A549 (cell line): Measurements from ENCODE around the gene NDUFV2. TPM values are rescaled to one million over a fixed set of nuclear protein-coding genes. Genes with fewer than 3 reads are reported as not detected.

Experiments used
- ATAC-seq, 2 experiments: fragments of 200-7000 bp in 1 of 2; fragments of >200 bp in 1 of 2; cut with Nextera tagmentation in 1 of 2; cut with Tn5 transposase in 1 of 2; 3 replicates each; pipeline versions ENCODE4 v1.8.0 to v1.9.1; 2018 to 2020; ENCODE audit warnings: mild to moderate bottlenecking in 1 of 2, moderate library complexity in 1 of 2
- CTCF ChIA-PET: fragments of 300-600 bp; sonication (Branson Sonifier 250); formaldehyde crosslinking; extraction: SDS; loops from one replicate; lab custom pipeline; 2021; ENCODE audit warnings: antibody characterized with exemption, inconsistent platforms; lab: Yijun Ruan, JAX
- POLR2A ChIA-PET: fragments of 350-600 bp; formaldehyde crosslinking; extraction: SDS; loops from one replicate; lab custom pipeline; 2021; ENCODE audit warnings: antibody characterized with exemption, inconsistent platforms; lab: Yijun Ruan, JAX
- DNase-seq, 2 experiments: peaks; one replicate each; pipeline versions ENCODE4 v3.0.0 to v3.0.0-alpha.2; 2011 to 2016; ENCODE audit warnings: low read depth in 1 of 2, low spot score in 1 of 2
- FAIRE-seq: peaks from 2 replicates; lab custom pipeline; 2011; peaks lifted over from hg19 to GRCh38; lab: Jason Lieb, UNC
- H3K27ac ChIP-seq, 2 experiments: fragments of >200 bp; sonication (Bioruptor Twin); formaldehyde crosslinking; 3 replicates each; pipeline ENCODE4 v1.5.1; 2016 to 2017
- H3K4me1 ChIP-seq: fragments of >200 bp; sonication (Bioruptor Twin); formaldehyde crosslinking; 3 replicates; pipeline ENCODE4 v1.6.1; 2016
- H3K4me2 ChIP-seq: fragments of >200 bp; sonication (Bioruptor Twin); formaldehyde crosslinking; 3 replicates; pipeline ENCODE4 v1.6.1; 2016
- H3K4me3 ChIP-seq: fragments of >200 bp; sonication (Bioruptor Twin); formaldehyde crosslinking; 3 replicates; pipeline ENCODE4 v1.5.1; 2016
- H3K9me3 ChIP-seq: fragments of >200 bp; sonication (Bioruptor Twin); formaldehyde crosslinking; 3 replicates; pipeline ENCODE4 v1.6.1; 2016
- ATOH8 ChIP-seq: fragments of 250-450 bp; sonication (Bioruptor Pico); IDR thresholded peaks from 2 replicates; pipeline ENCODE4 v1.5.0; 2020; ENCODE audit warnings: low read depth, mild to moderate bottlenecking, moderate library complexity
- CBX2 ChIP-seq: fragments of 200-600 bp; sonication (generic); IDR thresholded peaks from 2 replicates; pipeline ENCODE4 v1.6.1; 2016; ENCODE audit warnings: low read depth, mild to moderate bottlenecking, borderline replicate concordance
- CBX8 ChIP-seq: fragments of 200-600 bp; sonication (generic); IDR thresholded peaks from 2 replicates; pipeline ENCODE4 v1.6.1; 2016
- CHD2 ChIP-seq: fragments of 150-350 bp; IDR thresholded peaks from 2 replicates; pipeline ENCODE4 v1.6.1; 2014; ENCODE audit warnings: low read length; ENCODE audit not compliant: partially characterized antibody
- CHD4 ChIP-seq: fragments of 200-600 bp; sonication (generic); IDR thresholded peaks from 2 replicates; pipeline ENCODE4 v1.6.1; 2016; ENCODE audit warnings: antibody characterized with exemption, mild to moderate bottlenecking, borderline replicate concordance
- CTCF ChIP-seq: fragments of >200 bp; sonication (Bioruptor Twin); formaldehyde crosslinking; IDR thresholded peaks from 3 replicates; pipeline ENCODE4 v1.5.1; 2016
- E2F6 ChIP-seq: IDR thresholded peaks from 2 replicates; pipeline ENCODE4 v1.6.1; 2012; ENCODE audit warnings: low read depth, borderline replicate concordance
- ELK1 ChIP-seq: fragments of 150-350 bp; IDR thresholded peaks from 2 replicates; pipeline ENCODE4 v1.6.1; 2014; ENCODE audit warnings: low read depth, mild to moderate bottlenecking, low read length
- HEYL ChIP-seq: fragments of 250-450 bp; sonication (Bioruptor Pico); IDR thresholded peaks from 2 replicates; pipeline ENCODE4 v1.8.0; 2021; ENCODE audit warnings: mild to moderate bottlenecking, moderate library complexity
- HOXA7 ChIP-seq: fragments of 250-450 bp; sonication (Bioruptor Pico); IDR thresholded peaks from 2 replicates; pipeline ENCODE4 v1.5.0; 2020; ENCODE audit warnings: mild to moderate bottlenecking, moderate library complexity
- KDM1A ChIP-seq: fragments of 200-600 bp; sonication (generic); IDR thresholded peaks from 2 replicates; pipeline ENCODE4 v1.6.1; 2016; ENCODE audit warnings: low read depth, mild to moderate bottlenecking
- NR3C1 ChIP-seq: fragments of >200 bp; sonication (Bioruptor Twin); formaldehyde crosslinking; IDR thresholded peaks from 3 replicates; pipeline ENCODE4 v1.6.1; 2017
- POLR2A ChIP-seq: IDR thresholded peaks from 2 replicates; pipeline ENCODE4 v1.6.1; 2012; ENCODE audit warnings: mild to moderate bottlenecking, low read length
- POLR2AphosphoS2 ChIP-seq: conservative IDR thresholded peaks from 2 replicates; pipeline ENCODE4 v1.6.1; 2012; ENCODE audit warnings: low read length, improper control_type of control experiment, inconsistent platforms
- SMC3 ChIP-seq: fragments of >200 bp; sonication (Bioruptor Twin); formaldehyde crosslinking; IDR thresholded peaks from 3 replicates; pipeline ENCODE4 v1.6.1; 2018; ENCODE audit warnings: inconsistent platforms
- SREBF2 ChIP-seq: fragments of 450-650 bp; IDR thresholded peaks from 2 replicates; pipeline ENCODE4 v1.6.1; 2014; ENCODE audit warnings: mild to moderate bottlenecking, moderate library complexity
- USF2 ChIP-seq: fragments of 450-650 bp; IDR thresholded peaks from 2 replicates; pipeline ENCODE4 v1.6.1; 2014; ENCODE audit warnings: antibody characterized with exemption
- ZC3H11A ChIP-seq: fragments of 450-650 bp; IDR thresholded peaks from 2 replicates; pipeline ENCODE4 v1.6.1; 2014; ENCODE audit warnings: antibody characterized with exemption, mild to moderate bottlenecking
- ZSCAN20 ChIP-seq: fragments of 250-450 bp; sonication (Bioruptor Pico); IDR thresholded peaks from 2 replicates; pipeline ENCODE4 v1.8.0; 2022; ENCODE audit warnings: mild to moderate bottlenecking, moderate library complexity
- WGBS: methylation state at CpG from one replicate; pipeline ENCODE4 v1.1.6; 2017; ENCODE audit errors: missing lambda C conversion rate; 5-methylcytosine and 5-hydroxymethylcytosine counted together
- polyA plus RNA-seq, 4 experiments: library from polyadenylated mRNA; depleted of rRNA in 3 of 4; stranded (reverse); fragments of >200 nt; fragmentation: RNase III in 1 of 4; extraction: RNeasy Plus Mini Kit Qiagen cat#74134 plus additional on column Dnase treatment in 1 of 4; gene quantifications; 2 replicates in 3 of 4; 3 replicates in 1 of 4; pipeline ENCODE4 v1.2.3, GENCODE V29; 2011 to 2017

NDUFV2 gene
- polyA plus RNA-seq, 2 of the 4 experiments (the other 2 are of a cell fraction), result 115 to 180 TPM

- WGBS, result 86% methylated on average over 1 of the region's 1 CpG
- POLR2A ChIA-PET, result interaction anchor here (0.6 kb wide), 1 partner anchor 198 kb away, joined by 3 read pairs; no protein-coding TSS in a partner anchor
- CTCF ChIA-PET, result no interaction called here
Observed at GRCh38 chr18:9178557-9178956, 76.1 kb downstream of the NDUFV2 start.

GRCh38 chr18:9181275-9181674 lies 78.8 kb downstream of the NDUFV2 start:
- TF ChIP-seq KDM1A, result no peak
- no peak for TF ChIP-seq ELK1
- TF ChIP-seq SMC3, result no peak
- TF ChIP-seq USF2, result no peak
- no peak for TF ChIP-seq CHD2
- TF ChIP-seq POLR2A, result no peak
- no peak for TF ChIP-seq NR3C1
- ChIA-PET POLR2A (no interaction called here), CTCF (no interaction called here)
- no peak overlapping the region for H3K4me2 ChIP-seq
- ATAC-seq (no peak), FAIRE-seq (no peak), DNase-seq (no peak)
- WGBS, result 91% methylated on average over 3 of the region's 3 CpGs
- no peaks in the 10 kb centered on the region for H3K9me3 ChIP-seq
- H3K4me1 ChIP-seq, result no peaks in the 10 kb centered on the region
- no peak overlapping the region for H3K4me3 ChIP-seq
- H3K27ac ChIP-seq, result no peak overlapping the region

More at GRCh38 chr18:9178557-9178956, 76.1 kb downstream of the NDUFV2 start:
- H3K9me3 ChIP-seq, result no peaks in the 10 kb centered on the region
- H3K27ac ChIP-seq, result no peak overlapping the region
- DNase-seq, result no peak
- no peaks in the 10 kb centered on the region for H3K4me1 ChIP-seq
- H3K4me3 ChIP-seq, result no peak overlapping the region
- TF ChIP-seq CBX2 (no peak), ELK1 (no peak), ATOH8 (no peak), SMC3 (no peak), HEYL (CRISPR knock-in tag) (no peak), SREBF2 (no peak), ZSCAN20 (no peak), CHD4 (no peak), CTCF (no peak), CBX8 (no peak), POLR2AphosphoS2 (no peak), POLR2A (no peak), E2F6 (no peak), HOXA7 (CRISPR knock-in tag) (no peak), ZC3H11A (no peak)
- no peak for ATAC-seq
- no peak overlapping the region for H3K4me2 ChIP-seq
- FAIRE-seq, result no peak
